Upper lobe of right lung (tissue), 1 donor: Measurements from ENCODE around the gene RNF38. TPM values are rescaled to one million over a fixed set of nuclear protein-coding genes. Genes with fewer than 3 reads are reported as not detected.

Experiments
- total RNA-seq: library from RNA; stranded (reverse); fragmentation: NEBNext Ultra II Directional; extraction: Animal tissue kit (Norgen Biotek cat#: 25700); gene quantifications from one replicate; pipeline ENCODE4 v1.2.1, GENCODE V29; 2021
- donor health status: DM: no; HTN: yes; CAD: no; lungs with severe emphysema.

Gene RNF38
- total RNA-seq, 1 donor from 2014 or later = 49.7 TPM

Other genes with a start within 250 kb of the RNF38 start
- not detected for gene CCIN, start 230.9 kb downstream of the RNF38 start, total RNA-seq
- 163 TPM for gene CLTA, start 209.3 kb downstream of the RNF38 start, total RNA-seq
- 13.7 TPM for gene GNE, start 141.8 kb downstream of the RNF38 start, total RNA-seq
- 1.2 TPM for gene MELK, start 172.6 kb upstream of the RNF38 start, total RNA-seq